Ovary (tissue), 3 donors: Measurements from ENCODE around the gene MAP2K1.

Experiments
- CTCF ChIP-seq, 3 donors: fragments of 450-650 bp in 2 of 3; fragments of 200-600 bp in 1 of 3; IDR thresholded peaks; one replicate each; pipeline versions ENCODE4 v1.5.1 to v1.8.0; 2016 to 2022; ENCODE audit warnings: antibody characterized with exemption in 3 of 3, mild to moderate bottlenecking in 1 of 3
- EP300 ChIP-seq: sonication (generic); formaldehyde crosslinking; IDR thresholded peaks from one replicate; pipeline ENCODE4 v1.6.1; 2017; ENCODE audit warnings: antibody characterized with exemption
- POLR2A ChIP-seq: fragments of 450-650 bp; IDR thresholded peaks from one replicate; pipeline ENCODE4 v1.6.1; 2017; ENCODE audit warnings: antibody characterized with exemption, mild to moderate bottlenecking, moderate library complexity
- donor health status: DM: no; HTN: no; CAD: no.

DNA sequence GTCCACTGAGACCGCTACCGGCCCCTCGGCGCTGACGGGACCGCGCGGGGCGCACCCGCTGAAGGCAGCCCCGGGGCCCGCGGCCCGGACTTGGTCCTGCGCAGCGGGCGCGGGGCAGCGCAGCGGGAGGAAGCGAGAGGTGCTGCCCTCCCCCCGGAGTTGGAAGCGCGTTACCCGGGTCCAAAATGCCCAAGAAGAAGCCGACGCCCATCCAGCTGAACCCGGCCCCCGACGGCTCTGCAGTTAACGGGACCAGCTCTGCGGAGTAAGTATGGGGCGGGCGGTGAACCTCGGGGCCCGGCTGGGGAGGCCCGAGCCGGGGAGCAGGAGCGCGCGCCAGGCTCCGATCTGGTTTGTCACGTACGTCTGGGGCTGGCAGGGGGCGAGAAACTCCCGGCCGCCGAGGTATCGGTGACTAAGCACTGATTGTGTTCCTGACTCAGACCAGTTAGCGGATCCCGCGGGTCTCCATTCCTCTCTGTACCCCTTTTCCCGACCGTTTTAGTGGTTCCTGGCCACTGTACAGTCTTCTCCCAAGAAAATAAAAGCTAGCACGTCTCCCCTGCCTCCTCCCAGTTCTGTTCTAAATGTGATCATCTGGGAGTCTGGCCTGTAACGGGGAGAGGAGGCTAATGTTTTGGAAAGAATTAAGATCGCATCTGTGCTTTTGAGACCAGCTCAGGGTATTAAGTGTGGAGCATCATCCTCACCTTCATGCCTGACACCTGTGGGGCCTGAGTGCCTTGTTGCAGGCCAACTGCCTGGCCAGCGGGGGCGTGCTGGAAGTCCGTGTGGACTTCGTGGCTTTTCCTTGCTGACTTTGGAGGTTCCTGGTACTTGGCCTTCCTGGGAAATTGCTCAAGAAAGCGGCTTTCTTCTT is 691 bp downstream of the MAP2K1 start:
- TF ChIP-seq CTCF (IDR thresholded peaks at IDR 0.05) (peak in 1 of 3 donors; percentile 31), POLR2A (peak; percentile 13), EP300 (no peak)
